Esophagus squamous epithelium (tissue), 5 donors: Measurements from ENCODE around the gene CYSRT1. TPM values are rescaled to one million over a fixed set of nuclear protein-coding genes. Genes with fewer than 3 reads are reported as not detected.

Experiments used
- DNase-seq: peaks from one replicate; lab custom pipeline; 2025; lab: John Stamatoyannopoulos, UW
- H3K27ac ChIP-seq, 4 donors: fragments of 200-600 bp; sonication (generic); one replicate each; pipeline ENCODE4 v1.5.1; 2016 to 2019; ENCODE audit warnings: mild to moderate bottlenecking in 1 of 4
- H3K27me3 ChIP-seq, 4 donors: fragments of 200-600 bp; sonication (generic); 1 replicate in 3 of 4; 2 replicates in 1 of 4; pipeline versions ENCODE4 v1.5.1 to v1.6.0; 2017 to 2021; ENCODE audit warnings: antibody characterized with exemption in 1 of 4
- H3K36me3 ChIP-seq, 3 donors: fragments of 200-600 bp; sonication (generic); one replicate each; pipeline ENCODE4 v1.5.1; 2016 to 2019
- H3K4me1 ChIP-seq, 3 donors: fragments of 200-600 bp; sonication (generic); one replicate each; pipeline ENCODE4 v1.5.1; 2017 to 2019
- H3K4me3 ChIP-seq, 4 donors: fragments of 200-600 bp; sonication (generic); 1 replicate in 3 of 4; 2 replicates in 1 of 4; pipeline ENCODE4 v1.5.1; 2016 to 2019; ENCODE audit warnings: mild to moderate bottlenecking in 2 of 4, moderate library complexity in 1 of 4
- H3K9me3 ChIP-seq, 3 donors: fragments of 200-600 bp; sonication (generic); one replicate each; pipeline ENCODE4 v1.5.1; 2016 to 2019
- CTCF ChIP-seq, 6 experiments: fragments of 450-650 bp in 4 of 6; fragments of 200-600 bp in 2 of 6; sonication (generic) in 2 of 6; IDR thresholded peaks; one replicate each; pipeline ENCODE4 v1.5.1; 2016 to 2019; ENCODE audit warnings: antibody characterized with exemption in 6 of 6, mild to moderate bottlenecking in 4 of 6, moderate library complexity in 4 of 6
- POLR2A ChIP-seq, 4 donors: fragments of 450-650 bp; IDR thresholded peaks; one replicate each; pipeline ENCODE4 v1.6.1; 2017; ENCODE audit warnings: antibody characterized with exemption in 4 of 4, mild to moderate bottlenecking in 4 of 4, moderate library complexity in 3 of 4
- WGBS, 2 donors: methylation state at CpG; one replicate each; pipeline ENCODE4 v1.1.5; 2018; 5-methylcytosine and 5-hydroxymethylcytosine counted together
- intact Hi-C: fragments of 100-400 bp; cut with DNase I; formaldehyde crosslinking; loops from one replicate; pipeline ENCODE4 v1.15.0; 2022
- total RNA-seq, 4 donors: library from RNA; depleted of rRNA; stranded (reverse); fragments of >200 nt; gene quantifications; one replicate each; pipeline ENCODE4 v1.1.0, GENCODE V29; 2016
- donor health status: DM: yes; HTN: yes; CAD: no.

The CYSRT1 gene
- total RNA-seq, 4 donors from 2014 or later: 114 to 301 (median 152) TPM

DNA sequence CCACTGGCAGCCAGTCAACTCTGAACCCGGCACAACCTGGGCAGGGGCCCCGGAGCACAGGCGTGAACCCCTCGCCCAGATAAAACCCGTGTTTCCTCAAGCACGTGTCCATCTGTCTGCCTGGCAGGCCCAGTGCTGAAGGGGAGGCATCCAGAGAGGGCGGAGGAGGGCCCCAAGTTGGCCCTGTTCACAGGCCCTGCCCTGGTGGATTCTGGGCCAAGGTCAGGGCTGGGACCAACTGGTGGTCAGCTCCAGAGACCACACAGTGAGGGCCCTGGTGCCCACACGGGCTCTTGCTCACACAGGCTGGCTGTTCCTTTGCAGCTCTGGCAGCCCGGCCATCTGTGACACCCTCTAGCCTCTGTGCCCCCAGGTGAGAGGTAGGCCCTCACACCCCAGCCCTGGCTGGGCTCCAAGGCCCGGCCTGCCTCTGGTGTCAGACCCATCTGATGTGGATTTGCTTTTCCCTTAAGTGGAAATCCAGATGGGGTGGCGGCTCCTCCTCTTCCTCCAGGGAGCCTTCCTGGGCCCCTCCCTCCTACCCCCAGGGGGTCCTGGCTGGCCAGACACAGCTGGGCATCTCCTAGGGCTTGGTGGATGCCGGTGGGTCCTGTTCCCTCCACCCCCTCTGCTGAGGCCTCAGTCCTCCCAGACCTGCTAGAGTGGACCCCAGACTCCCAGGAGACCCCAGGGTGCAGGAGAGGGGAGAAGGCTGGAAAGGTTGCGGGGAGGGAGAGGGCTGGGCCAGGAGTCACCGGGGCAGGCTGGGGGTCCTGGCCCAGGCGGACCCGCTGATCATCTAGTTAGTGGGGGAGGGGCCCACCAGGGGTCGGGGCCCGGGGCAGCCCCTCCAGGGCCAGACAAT, 25.6 kb downstream of the CYSRT1 start:
- Histone ChIP-seq H3K27ac (no peak overlapping the region), H3K27me3 (peaks cover 0 to 6% (median 0%) of the 10 kb centered on the region in 4 donors), H3K4me3 (no peak overlapping the region), H3K36me3 (no peaks in the 10 kb centered on the region), H3K9me3 (no peaks in the 10 kb centered on the region), H3K4me1 (peaks cover 6 to 29% (median 10%) of the 10 kb centered on the region in 3 donors)
- intact Hi-C loops: no loop called here
- TF ChIP-seq POLR2A (IDR thresholded peaks at IDR 0.05) (no peak), CTCF (IDR thresholded peaks at IDR 0.05) (no peak)
- no peak for DNase-seq
- 83% methylated on average over 7 of the region's 18 CpGs; no CpG with 5 or more reads in 1 of the 2 donors for WGBS, 2 donors

DNA sequence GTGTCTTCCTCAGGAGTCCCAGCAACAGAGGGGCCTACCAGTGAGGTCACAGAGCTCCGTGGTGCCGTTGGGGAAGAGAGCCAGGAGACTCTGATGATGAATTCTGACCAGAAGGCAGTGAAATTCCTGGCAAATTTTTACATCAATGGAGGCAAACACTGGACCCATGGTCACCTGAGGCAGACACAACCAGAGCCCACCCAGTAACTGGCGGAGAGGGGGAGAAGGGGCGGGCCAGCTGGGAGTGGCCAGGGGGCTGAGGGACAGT, 26.2 kb downstream of the CYSRT1 start, which contains the start of gene STPG3:
TSS of gene STPG3 (plus strand) at position 93 of the 268 bp plus-strand sequence. CDS start at position 94, 1 bp downstream.
- H3K4me1 ChIP-seq: peaks cover 9 to 29% (median 15%) of the 10 kb centered on the region in 3 donors
- H3K27ac ChIP-seq: no peak within 1 kb of the TSS
- TF ChIP-seq POLR2A (IDR thresholded peaks at IDR 0.05) (no peak), CTCF (IDR thresholded peaks at IDR 0.05) (no peak)
- peaks cover 0 to under 1% (median 0%) of the 10 kb centered on the region in 3 donors for H3K36me3 ChIP-seq
- intact Hi-C loops: no loop called here
- H3K9me3 ChIP-seq: no peaks in the 10 kb centered on the region
- DNase-seq: no peak
- H3K4me3 ChIP-seq: no peak within 1 kb of the TSS
- WGBS, 2 donors: 47% methylated on average over 3 of the region's 4 CpGs; no CpG with 5 or more reads in 1 of the 2 donors
- peaks cover 0 to 6% (median 0%) of the 10 kb centered on the region in 4 donors for H3K27me3 ChIP-seq

DNA sequence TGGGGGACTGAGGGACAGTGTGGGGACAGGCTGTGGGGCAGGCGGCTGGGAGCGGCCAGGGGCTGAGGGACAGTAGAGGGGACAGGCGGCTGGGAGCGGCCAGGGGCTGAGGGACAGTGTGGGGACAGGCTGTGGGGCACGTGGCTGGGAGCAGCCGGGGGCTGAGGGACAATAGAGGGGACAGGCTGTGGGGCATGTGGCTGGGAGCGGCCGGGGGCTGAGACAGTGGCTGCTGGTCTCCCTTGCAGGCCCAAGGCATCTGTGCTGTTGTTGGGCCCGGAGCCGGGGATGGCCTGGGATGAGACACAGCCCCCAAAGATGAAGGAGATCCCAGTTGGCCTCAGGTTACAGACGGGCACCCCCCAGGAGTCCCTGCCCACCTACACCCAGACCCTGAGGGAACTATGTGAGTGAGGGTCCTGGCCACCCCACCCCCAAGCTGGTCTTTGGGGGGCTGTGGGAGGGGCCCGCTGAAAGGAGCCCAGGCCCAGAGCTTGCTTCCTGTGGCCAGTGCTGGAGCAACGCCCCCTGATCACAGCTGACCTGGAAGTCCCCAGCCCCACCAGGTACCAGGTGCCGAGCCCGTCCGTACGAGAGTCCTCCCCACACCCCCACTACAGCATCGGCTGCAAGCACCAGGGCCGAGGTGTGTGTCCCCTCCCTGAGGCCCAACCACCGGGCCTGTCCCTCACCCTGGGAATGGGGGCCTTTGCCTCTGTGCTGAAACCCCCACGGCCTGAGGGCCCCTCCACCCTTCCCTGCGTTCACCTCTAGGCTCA, 26.7 kb downstream of the CYSRT1 start:
- intact Hi-C loops: no loop called here
- DNase-seq: no peak
- Histone ChIP-seq H3K4me1 (peaks cover 15 to 34% (median 20%) of the 10 kb centered on the region in 3 donors), H3K36me3 (peaks cover under 1 to 6% (median 2%) of the 10 kb centered on the region in 3 donors), H3K4me3 (no peak overlapping the region), H3K9me3 (no peaks in the 10 kb centered on the region), H3K27ac (no peak overlapping the region), H3K27me3 (peaks cover 0 to 6% (median 0%) of the 10 kb centered on the region in 4 donors)
- WGBS, 2 donors: 82 to 83% methylated on average over 6 to 9 of the region's 22 CpGs
- TF ChIP-seq POLR2A (IDR thresholded peaks at IDR 0.05) (no peak), CTCF (IDR thresholded peaks at IDR 0.05) (no peak)

GRCh38 chr9:137252555-137253506, 27.9 kb downstream of the CYSRT1 start:
- H3K4me3 ChIP-seq: no peak overlapping the region
- H3K36me3 ChIP-seq: peaks cover 4 to 18% (median 7%) of the 10 kb centered on the region in 3 donors
- DNase-seq: no peak
- TF ChIP-seq POLR2A (IDR thresholded peaks at IDR 0.05) (no peak), CTCF (IDR thresholded peaks at IDR 0.05) (no peak)
- H3K4me1 ChIP-seq: peaks cover 18 to 40% (median 23%) of the 10 kb centered on the region in 3 donors
- 80 to 85% methylated on average over 1 to 17 of the region's 35 CpGs for WGBS, 2 donors
- intact Hi-C loops: no loop called here
- peaks cover 0 to 6% (median 0%) of the 10 kb centered on the region in 4 donors for H3K27me3 ChIP-seq
- no peaks in the 10 kb centered on the region for H3K9me3 ChIP-seq
- H3K27ac ChIP-seq: no peak overlapping the region
